ENCODE data around the gene ZNF544.
"Not testable (repeated sequence)": the region's sequence is repeated elsewhere in the genome, so short reads cannot be mapped to it uniquely, and the experiment has no call there.

ZNF544 gene

GRCh38 chr19:58305065-58305931 lies 76.6 kb downstream of the ZNF544 start, which contains the start of gene ERVK3-1:
Gene ERVK3-1, plus strand, starts transcription at chr19:58305377. Its CDS starts 6,792 bp downstream, at chr19:58312169.
- Histone ChIP-seq H3K9ac (peak within 1 kb of the TSS; percentile 62), H3K79me2 (ENCODE audit: insufficient read depth, low read depth) (peaks cover 7% of the 10 kb centered on the region; the same call in 1 of the 2 replicates), H3K4me1 (ENCODE audit: low read depth, poor library complexity, severe bottlenecking) (peaks cover 10% of the 10 kb centered on the region), H3K36me3 (ENCODE audit: insufficient read depth) (peaks cover 18% of the 10 kb centered on the region; the same call in 1 of the 2 replicates), H3K27me3 (ENCODE audit: insufficient read depth, low read depth) (no peaks in the 10 kb centered on the region), H4K20me1 (ENCODE audit: insufficient read depth) (no peaks in the 10 kb centered on the region), H3K27ac (peak within 1 kb of the TSS; percentile 38; the same call in 1 of the 2 replicates), H3K4me3 (IDR thresholded peaks at IDR 0.05; ENCODE audit: insufficient read depth, low read depth, low read length) (no peak within 1 kb of the TSS), H2AFZ (ENCODE audit: low read depth) (peak within 1 kb of the TSS; percentile 59), H3K4me2 (peak within 1 kb of the TSS; percentile 82)
- TF ChIP-seq, protein P1, sequence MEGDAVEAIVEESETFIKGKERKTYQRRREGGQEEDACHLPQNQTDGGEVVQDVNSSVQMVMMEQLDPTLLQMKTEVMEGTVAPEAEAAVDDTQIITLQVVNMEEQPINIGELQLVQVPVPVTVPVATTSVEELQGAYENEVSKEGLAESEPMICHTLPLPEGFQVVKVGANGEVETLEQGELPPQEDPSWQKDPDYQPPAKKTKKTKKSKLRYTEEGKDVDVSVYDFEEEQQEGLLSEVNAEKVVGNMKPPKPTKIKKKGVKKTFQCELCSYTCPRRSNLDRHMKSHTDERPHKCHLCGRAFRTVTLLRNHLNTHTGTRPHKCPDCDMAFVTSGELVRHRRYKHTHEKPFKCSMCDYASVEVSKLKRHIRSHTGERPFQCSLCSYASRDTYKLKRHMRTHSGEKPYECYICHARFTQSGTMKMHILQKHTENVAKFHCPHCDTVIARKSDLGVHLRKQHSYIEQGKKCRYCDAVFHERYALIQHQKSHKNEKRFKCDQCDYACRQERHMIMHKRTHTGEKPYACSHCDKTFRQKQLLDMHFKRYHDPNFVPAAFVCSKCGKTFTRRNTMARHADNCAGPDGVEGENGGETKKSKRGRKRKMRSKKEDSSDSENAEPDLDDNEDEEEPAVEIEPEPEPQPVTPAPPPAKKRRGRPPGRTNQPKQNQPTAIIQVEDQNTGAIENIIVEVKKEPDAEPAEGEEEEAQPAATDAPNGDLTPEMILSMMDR (conservative IDR thresholded peaks at IDR 0.05; ENCODE audit: low read depth, low read length), result no peak

DNA sequence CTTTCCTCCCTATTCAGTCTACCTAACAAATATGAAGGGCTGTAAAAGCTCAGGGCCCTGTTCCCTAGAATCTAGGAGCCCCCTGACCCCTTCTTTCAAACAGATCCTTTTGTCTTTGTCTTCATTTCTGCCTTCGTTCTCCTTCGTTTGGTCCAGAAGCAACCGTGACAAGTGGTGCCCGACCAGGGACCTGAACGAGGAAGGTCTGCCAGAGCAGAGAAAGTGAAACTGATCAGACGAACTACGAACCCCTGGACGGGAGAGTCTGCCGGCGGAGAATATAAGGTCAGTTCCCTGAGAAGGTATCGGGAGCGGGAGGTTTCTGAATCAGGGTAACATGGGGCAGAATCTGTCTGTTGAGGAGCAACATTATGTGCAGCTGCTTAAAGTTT lies 77.2 kb downstream of the ZNF544 start:
- TF ChIP-seq, protein P1 (conservative IDR thresholded peaks at IDR 0.05; ENCODE audit: low read depth, low read length), result no peak
- Histone ChIP-seq H3K36me3 (ENCODE audit: insufficient read depth) (peaks cover 18% of the 10 kb centered on the region; the same call in 1 of the 2 replicates), H4K20me1 (ENCODE audit: insufficient read depth) (no peaks in the 10 kb centered on the region), H3K27ac (no peak overlapping the region; the same call in 1 of the 2 replicates), H3K4me3 (IDR thresholded peaks at IDR 0.05; ENCODE audit: insufficient read depth, low read depth, low read length) (no peak overlapping the region), H3K4me2 (peak overlapping the region; percentile 82), H3K27me3 (ENCODE audit: insufficient read depth, low read depth) (no peaks in the 10 kb centered on the region), H3K79me2 (ENCODE audit: insufficient read depth, low read depth) (peaks cover 7% of the 10 kb centered on the region; the same call in 1 of the 2 replicates), H3K9ac (peak overlapping the region; percentile 62; the same call in 1 of the 2 replicates), H2AFZ (ENCODE audit: low read depth) (peak overlapping the region; percentile 59; the same call in 1 of the 2 replicates), H3K4me1 (ENCODE audit: low read depth, poor library complexity, severe bottlenecking) (peaks cover 10% of the 10 kb centered on the region)

GRCh38 chr19:58307736-58308135 lies 79.0 kb downstream of the ZNF544 start:
- peaks cover 7% of the 10 kb centered on the region; the same call in 1 of the 2 replicates for H3K79me2 ChIP-seq (ENCODE audit: insufficient read depth, low read depth)

GRCh38 chr19:58310685-58311084 lies 82.0 kb downstream of the ZNF544 start:
- not testable (repeated sequence) for H3K4me2 ChIP-seq; H3K4me3 ChIP-seq (IDR thresholded peaks at IDR 0.05; ENCODE audit: insufficient read depth, low read depth, low read length); H3K27ac ChIP-seq; H3K27me3 ChIP-seq (ENCODE audit: insufficient read depth, low read depth); H3K9ac ChIP-seq; H3K79me2 ChIP-seq (ENCODE audit: insufficient read depth, low read depth); H4K20me1 ChIP-seq (ENCODE audit: insufficient read depth); H2AFZ ChIP-seq (ENCODE audit: low read depth)
- peaks cover 10% of the 10 kb centered on the region for H3K4me1 ChIP-seq (ENCODE audit: low read depth, poor library complexity, severe bottlenecking)
- H3K36me3 ChIP-seq (ENCODE audit: insufficient read depth), result peaks cover 27% of the 10 kb centered on the region; the same call in 1 of the 2 replicates

More at GRCh38 chr19:58307736-58308135, 79.0 kb downstream of the ZNF544 start:
- H3K4me1 ChIP-seq (ENCODE audit: low read depth, poor library complexity, severe bottlenecking), result peaks cover 10% of the 10 kb centered on the region
- peaks cover 24% of the 10 kb centered on the region; the same call in 1 of the 2 replicates for H3K36me3 ChIP-seq (ENCODE audit: insufficient read depth)
- no peak overlapping the region for H3K27ac ChIP-seq
- no peak overlapping the region for H3K4me2 ChIP-seq
- no peak overlapping the region for H3K4me3 ChIP-seq (IDR thresholded peaks at IDR 0.05; ENCODE audit: insufficient read depth, low read depth, low read length)
- H3K9ac ChIP-seq, result no peak overlapping the region
- H2AFZ ChIP-seq (ENCODE audit: low read depth), result no peak overlapping the region
- TF ChIP-seq, protein P1 (conservative IDR thresholded peaks at IDR 0.05; ENCODE audit: low read depth, low read length), result no peak
- H4K20me1 ChIP-seq (ENCODE audit: insufficient read depth), result no peaks in the 10 kb centered on the region
- no peaks in the 10 kb centered on the region for H3K27me3 ChIP-seq (ENCODE audit: insufficient read depth, low read depth)

Data from KMS-11 (cell line).